D721Med (cell line): ENCODE data around the gene NMRAL1.

Experiments used
- DNase-seq: peaks from one replicate; pipeline ENCODE4 v3.0.0; 2011; ENCODE audit warnings: low spot score; ENCODE audit not compliant: insufficient read length
- FAIRE-seq: peaks from 2 replicates; lab custom pipeline; 2011; peaks lifted over from hg19 to GRCh38; lab: Jason Lieb, UNC
- TF ChIP-seq, protein P1 (sequence below): IDR thresholded peaks from 2 replicates; pipeline ENCODE4 v1.5.1; 2012; ENCODE audit warnings: mild to moderate bottlenecking, control low read depth; ENCODE audit not compliant: insufficient read depth; ENCODE audit errors: missing control alignments

Gene NMRAL1

DNA sequence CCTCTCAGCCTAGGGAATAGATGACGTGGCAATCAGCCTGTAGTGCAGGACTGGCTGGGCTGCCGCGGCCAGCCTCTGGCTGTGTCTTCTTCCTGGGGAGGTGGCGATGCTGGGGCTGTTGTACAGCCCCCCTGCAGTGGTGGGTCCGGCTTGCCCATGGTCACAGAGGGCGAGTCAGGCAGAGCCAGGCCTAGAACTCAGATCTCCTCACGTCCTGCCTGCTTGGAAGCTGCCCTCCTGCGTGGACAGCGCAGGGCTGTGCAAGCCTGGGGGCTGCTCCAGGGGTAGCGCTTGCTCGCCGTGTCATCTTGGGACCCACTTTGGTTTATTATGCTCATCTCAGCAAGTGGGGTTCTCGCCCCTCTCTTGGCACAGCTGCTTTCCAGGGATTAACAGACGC lies 19.3 kb downstream of the NMRAL1 start:
- DNase-seq (no peak), FAIRE-seq (no peak)
- TF ChIP-seq, protein P1, sequence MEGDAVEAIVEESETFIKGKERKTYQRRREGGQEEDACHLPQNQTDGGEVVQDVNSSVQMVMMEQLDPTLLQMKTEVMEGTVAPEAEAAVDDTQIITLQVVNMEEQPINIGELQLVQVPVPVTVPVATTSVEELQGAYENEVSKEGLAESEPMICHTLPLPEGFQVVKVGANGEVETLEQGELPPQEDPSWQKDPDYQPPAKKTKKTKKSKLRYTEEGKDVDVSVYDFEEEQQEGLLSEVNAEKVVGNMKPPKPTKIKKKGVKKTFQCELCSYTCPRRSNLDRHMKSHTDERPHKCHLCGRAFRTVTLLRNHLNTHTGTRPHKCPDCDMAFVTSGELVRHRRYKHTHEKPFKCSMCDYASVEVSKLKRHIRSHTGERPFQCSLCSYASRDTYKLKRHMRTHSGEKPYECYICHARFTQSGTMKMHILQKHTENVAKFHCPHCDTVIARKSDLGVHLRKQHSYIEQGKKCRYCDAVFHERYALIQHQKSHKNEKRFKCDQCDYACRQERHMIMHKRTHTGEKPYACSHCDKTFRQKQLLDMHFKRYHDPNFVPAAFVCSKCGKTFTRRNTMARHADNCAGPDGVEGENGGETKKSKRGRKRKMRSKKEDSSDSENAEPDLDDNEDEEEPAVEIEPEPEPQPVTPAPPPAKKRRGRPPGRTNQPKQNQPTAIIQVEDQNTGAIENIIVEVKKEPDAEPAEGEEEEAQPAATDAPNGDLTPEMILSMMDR = no peak

DNA sequence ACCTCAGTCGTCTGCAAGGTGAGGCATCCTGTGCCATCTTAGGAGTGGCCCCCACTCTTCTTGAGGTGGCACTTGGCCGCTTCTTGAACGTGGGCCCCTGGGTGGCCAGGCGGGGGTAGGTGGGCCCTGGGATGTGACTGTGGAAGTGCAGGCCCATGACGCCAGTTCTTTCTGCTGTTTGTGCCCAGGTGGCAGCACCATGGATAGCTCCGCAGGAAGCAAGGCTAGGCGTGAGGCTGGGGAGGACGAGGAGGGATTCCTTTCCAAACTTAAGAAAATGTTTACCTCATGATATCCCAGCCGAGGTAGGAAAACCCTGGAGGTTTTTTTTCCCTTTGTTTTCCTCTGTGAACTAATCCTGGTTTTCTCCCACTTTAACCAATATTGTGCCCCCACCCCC lies 19.8 kb downstream of the NMRAL1 start:
- DNase-seq (no peak), FAIRE-seq (no peak)
- TF ChIP-seq, protein P1 = no peak

DNA sequence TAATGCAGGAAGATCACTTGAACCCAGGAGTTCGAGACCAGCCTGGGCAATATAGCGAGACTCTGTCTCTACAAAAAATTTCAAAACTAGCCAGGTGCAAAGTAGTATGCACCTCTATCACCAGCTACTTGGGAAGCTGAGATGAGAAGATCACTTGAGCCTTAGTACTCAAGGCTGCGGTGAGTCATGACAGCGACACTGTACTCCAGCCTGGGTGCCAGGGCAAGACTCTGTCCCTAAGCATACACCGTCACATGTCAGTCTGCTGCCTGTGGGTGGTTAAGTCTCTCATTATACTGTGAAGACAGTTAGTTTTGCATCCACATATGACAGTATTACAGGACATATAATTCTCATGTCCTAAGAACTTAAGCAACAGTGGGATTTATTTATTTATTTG lies 21.8 kb downstream of the NMRAL1 start:
- FAIRE-seq (no peak), DNase-seq (no peak)
- TF ChIP-seq, protein P1 = no peak

DNA sequence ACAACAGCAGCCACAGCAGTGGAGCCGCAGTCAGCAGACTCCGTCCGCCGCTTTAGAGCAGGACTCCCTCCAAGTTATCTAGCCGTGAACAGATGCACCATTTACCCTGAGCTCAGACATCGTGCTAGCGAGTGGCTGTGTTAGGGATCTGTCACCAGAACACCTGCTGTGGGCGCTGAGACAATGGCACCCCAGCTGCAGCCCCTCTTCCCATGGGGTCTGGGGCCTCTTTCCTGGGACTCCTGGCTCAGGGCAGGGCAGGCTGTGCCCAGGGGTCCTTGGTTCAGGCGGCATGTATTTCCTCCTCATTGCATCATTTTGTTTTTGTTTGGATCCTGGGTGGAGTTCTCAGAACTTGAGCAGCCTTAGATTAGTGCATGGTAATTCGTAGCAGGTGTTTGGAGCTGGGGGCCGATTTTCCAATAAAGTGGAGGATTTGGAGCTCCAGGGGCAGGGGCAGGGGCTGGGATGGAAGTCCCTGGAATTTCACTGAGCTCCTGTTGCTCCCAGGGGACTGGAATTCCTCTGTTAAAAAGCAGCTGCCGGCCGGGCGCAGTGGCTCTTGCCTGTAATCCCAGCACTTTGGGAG lies 23.4 kb downstream of the NMRAL1 start:
- TF ChIP-seq, protein P1 = no peak
- FAIRE-seq (no peak), DNase-seq (peak; percentile 37)

DNA sequence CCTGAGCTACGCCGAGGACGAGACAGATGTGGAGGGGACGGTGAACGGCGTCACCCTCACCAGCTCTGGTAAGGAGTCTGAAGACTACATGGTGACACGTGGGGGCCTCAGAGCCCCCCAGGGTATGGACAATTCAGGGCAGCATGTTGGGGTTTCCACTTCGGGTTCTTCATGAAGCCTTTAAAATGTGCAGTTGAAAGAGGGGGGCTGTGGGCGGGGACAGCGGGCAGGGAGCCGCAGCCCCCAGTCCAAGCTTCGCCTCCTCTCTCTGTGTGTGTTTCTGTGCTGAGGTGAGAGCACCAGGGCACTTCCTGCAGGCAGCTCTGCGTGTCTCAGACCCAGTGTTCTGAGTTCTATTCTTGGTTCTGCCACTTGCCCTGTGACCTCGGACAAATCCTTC lies 24.0 kb downstream of the NMRAL1 start:
- TF ChIP-seq, protein P1 = no peak
- no peak for DNase-seq
- no peak for FAIRE-seq

DNA sequence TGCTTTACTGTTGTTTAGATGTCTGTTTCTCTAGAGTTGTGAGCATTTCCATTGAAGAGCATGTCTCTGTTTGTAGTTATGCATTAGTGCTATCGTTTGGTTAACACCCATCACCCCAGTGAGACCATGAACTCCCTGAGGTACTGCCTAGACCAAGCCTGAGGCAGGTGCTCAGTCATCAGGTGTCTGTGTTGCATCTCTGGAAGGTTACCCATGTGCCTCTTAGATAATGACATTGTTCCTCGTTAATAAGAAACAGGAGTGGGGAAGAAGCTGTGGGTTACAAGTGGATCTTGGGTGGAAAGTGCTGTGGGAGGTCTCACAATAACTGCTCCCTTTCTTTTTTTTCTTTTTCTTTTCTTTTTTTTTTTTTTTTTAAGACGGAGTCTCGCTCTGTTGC lies 30.4 kb downstream of the NMRAL1 start:
- FAIRE-seq (no peak), DNase-seq (no peak)
- TF ChIP-seq, protein P1 = no peak

DNA sequence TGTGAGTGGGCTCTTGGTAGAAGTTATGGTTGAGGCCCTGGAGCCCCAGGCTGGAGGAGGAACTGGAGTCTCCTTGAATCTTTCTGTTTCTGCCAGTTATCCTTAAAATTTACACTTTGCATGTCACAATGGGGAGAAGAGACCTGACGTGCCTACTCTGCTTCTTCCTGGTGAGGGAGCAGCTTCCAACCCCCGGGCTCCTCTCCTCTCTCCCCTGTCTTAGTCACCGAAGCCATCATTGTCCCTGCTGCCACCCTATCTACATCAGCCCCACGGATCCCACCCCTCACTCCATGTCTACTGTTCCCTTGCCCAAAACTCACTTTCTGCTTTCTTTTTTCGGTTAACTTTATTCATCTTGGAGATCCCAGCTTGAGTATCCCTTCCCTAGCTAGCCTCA lies 31.2 kb downstream of the NMRAL1 start:
- FAIRE-seq (no peak), DNase-seq (no peak)
- TF ChIP-seq, protein P1 = no peak
